GM12878 (cell line): ENCODE measurements around the gene SEMA3A. TPM values are rescaled to one million over a fixed set of nuclear protein-coding genes. Genes with fewer than 3 reads are reported as not detected.

Source experiments
- ATAC-seq: fragments of 200-7000 bp; cut with Tn5 transposase; 3 replicates; pipeline ENCODE4 v1.9.1; 2020; ENCODE audit warnings: mild to moderate bottlenecking, moderate library complexity
- BruUV-seq: library from RNA; stranded (reverse); fragments of 400-500 nt; replicated peaks from 2 replicates; lab custom pipeline; 2021; lab: Mats Ljungman, UMichigan
- CTCF ChIA-PET: fragments of 300-600 bp; sonication (Branson Sonifier 250); formaldehyde crosslinking; extraction: SDS; loops from one replicate; lab custom pipeline; 2021; ENCODE audit warnings: inconsistent platforms; lab: Yijun Ruan, JAX
- POLR2A ChIA-PET: fragments of 350-600 bp; formaldehyde crosslinking; extraction: SDS; loops from one replicate; lab custom pipeline; 2021; ENCODE audit warnings: inconsistent platforms; lab: Charles Lee
- RAD21 ChIA-PET: fragments of 300-600 bp; sonication (Branson Sonifier 250); formaldehyde crosslinking; loops from one replicate; lab custom pipeline; 2023; ENCODE audit warnings: antibody characterized with exemption; ENCODE audit not compliant: unreplicated experiment; lab: Charles Lee
- SMC1A ChIA-PET: fragments of 300-600 bp; sonication (Branson Sonifier 250); formaldehyde crosslinking; loops from one replicate; lab custom pipeline; 2023; ENCODE audit not compliant: unreplicated experiment, uncharacterized antibody; lab: Charles Lee
- DNase-seq: peaks from one replicate; pipeline ENCODE4 v3.0.0-alpha.2; 2011; ENCODE audit warnings: low read depth, low spot score
- FAIRE-seq: peaks from 3 replicates; lab custom pipeline; 2011; peaks lifted over from hg19 to GRCh38; lab: Jason Lieb, UNC
- H2AFZ ChIP-seq: 2 replicates; pipeline ENCODE4 v1.6.0; 2011; ENCODE audit warnings: low read depth, low read length, control low read depth; ENCODE audit not compliant: control insufficient read depth
- H3K27ac ChIP-seq: 2 replicates; pipeline ENCODE4 v1.5.1; 2011; ENCODE audit warnings: control low read depth; ENCODE audit not compliant: control insufficient read depth, insufficient read depth
- H3K27me3 ChIP-seq, 2 experiments: replicated peaks in 1 of 2; 2 replicates each; pipeline versions ENCODE4 v1.6.0 to v1.6.1; 2011; ENCODE audit warnings: low read length in 1 of 2; ENCODE audit not compliant: control insufficient read depth in 2 of 2, insufficient read depth in 2 of 2
- H3K36me3 ChIP-seq, 2 experiments: 2 replicates each; pipeline ENCODE4 v1.5.1; 2011; ENCODE audit warnings: low read length in 1 of 2; ENCODE audit not compliant: control insufficient read depth in 2 of 2, insufficient read depth in 2 of 2
- H3K4me1 ChIP-seq: 2 replicates; pipeline ENCODE4 v1.6.1; 2011; ENCODE audit warnings: mild to moderate bottlenecking, low read length, moderate library complexity, mixed read lengths; ENCODE audit not compliant: control insufficient read depth, insufficient read depth
- H3K4me2 ChIP-seq: 2 replicates; pipeline ENCODE4 v1.6.0; 2011; ENCODE audit warnings: control low read depth; ENCODE audit not compliant: control insufficient read depth, insufficient read depth
- H3K4me3 ChIP-seq: fragments of 200-600 bp; sonication (generic); 2 replicates; pipeline ENCODE4 v1.5.1; 2016
- H3K79me2 ChIP-seq: 2 replicates; pipeline ENCODE4 v1.6.0; 2011; ENCODE audit warnings: low read length; ENCODE audit not compliant: control insufficient read depth, insufficient read depth
- H3K9ac ChIP-seq: 2 replicates; pipeline ENCODE4 v1.8.0; 2011; ENCODE audit warnings: low read length, control low read depth, mixed read lengths; ENCODE audit not compliant: control insufficient read depth, insufficient read depth
- H3K9me3 ChIP-seq: replicated peaks from 3 replicates; pipeline ENCODE4 v1.5.1; 2011; ENCODE audit warnings: mild to moderate bottlenecking, low read length; ENCODE audit not compliant: control insufficient read depth, insufficient read depth
- H4K20me1 ChIP-seq: 2 replicates; pipeline ENCODE4 v1.6.0; 2011; ENCODE audit not compliant: control insufficient read depth, insufficient read depth
- CHD2 ChIP-seq: IDR thresholded peaks from 2 replicates; pipeline ENCODE4 v1.6.1; 2011; ENCODE audit warnings: low read depth, low read length, improper control_type of control experiment, borderline replicate concordance
- CREM ChIP-seq: IDR thresholded peaks from 2 replicates; pipeline ENCODE4 v1.6.1; 2014; ENCODE audit warnings: antibody characterized with exemption, low read depth
- KDM1A ChIP-seq: fragments of 200-600 bp; sonication (generic); IDR thresholded peaks from 2 replicates; pipeline ENCODE4 v1.6.1; 2016; ENCODE audit warnings: borderline replicate concordance
- NFYA ChIP-seq: IDR thresholded peaks from 2 replicates; pipeline ENCODE4 v1.6.1; 2011; ENCODE audit warnings: low read depth, mild to moderate bottlenecking, low read length, improper control_type of control experiment, borderline replicate concordance
- NKRF ChIP-seq: fragments of 450-650 bp; conservative IDR thresholded peaks from 2 replicates; pipeline ENCODE4 v1.6.1; 2017; ENCODE audit warnings: mild to moderate bottlenecking, moderate library complexity
- RAD51 ChIP-seq: fragments of 450-650 bp; IDR thresholded peaks from 2 replicates; pipeline ENCODE4 v1.6.1; 2016; ENCODE audit warnings: moderate library complexity, mild to moderate bottlenecking, inconsistent platforms
- RB1 ChIP-seq: fragments of 450-650 bp; formaldehyde crosslinking; IDR thresholded peaks from 2 replicates; pipeline ENCODE4 v1.6.1; 2017; ENCODE audit warnings: mild to moderate bottlenecking, borderline replicate concordance
- SREBF1 ChIP-seq: IDR thresholded peaks from 2 replicates; pipeline ENCODE4 v1.6.1; 2012; ENCODE audit warnings: mild to moderate bottlenecking, low read length
- SUPT20H ChIP-seq: IDR thresholded peaks from 2 replicates; pipeline ENCODE4 v1.6.1; 2011; ENCODE audit warnings: low read depth, mild to moderate bottlenecking, low read length, moderate library complexity, borderline replicate concordance; ENCODE audit not compliant: control insufficient read depth
- TAF1 ChIP-seq: IDR thresholded peaks from 2 replicates; pipeline ENCODE4 v1.6.1; 2011; ENCODE audit warnings: mild to moderate bottlenecking, low read depth, low read length, borderline replicate concordance
- USF2 ChIP-seq: IDR thresholded peaks from 2 replicates; pipeline ENCODE4 v1.6.1; 2011; ENCODE audit warnings: low read depth, low read length, improper control_type of control experiment, borderline replicate concordance
- ZBED1 ChIP-seq: IDR thresholded peaks from 2 replicates; pipeline ENCODE4 v1.6.1; 2016; ENCODE audit warnings: borderline replicate concordance
- ZBTB33 ChIP-seq: fragments of 450-650 bp; IDR thresholded peaks from 2 replicates; pipeline ENCODE4 v1.6.1; 2017; ENCODE audit warnings: mild to moderate bottlenecking
- ZNF207 ChIP-seq: fragments of 450-650 bp; IDR thresholded peaks from 2 replicates; pipeline ENCODE4 v1.6.1; 2014; ENCODE audit warnings: antibody characterized with exemption, mild to moderate bottlenecking, borderline replicate concordance
- ZNF217 ChIP-seq: fragments of 450-650 bp; IDR thresholded peaks from 2 replicates; pipeline ENCODE4 v1.6.1; 2017; ENCODE audit warnings: antibody characterized with exemption, mild to moderate bottlenecking
- ZNF384 ChIP-seq: IDR thresholded peaks from 2 replicates; pipeline ENCODE4 v1.6.1; 2012; ENCODE audit warnings: low read depth, mild to moderate bottlenecking, low read length, improper control_type of control experiment, borderline replicate concordance
- ZNF622 ChIP-seq: fragments of 450-650 bp; IDR thresholded peaks from 2 replicates; pipeline ENCODE4 v1.6.1; 2017; ENCODE audit warnings: mild to moderate bottlenecking, inconsistent platforms
- ZSCAN29 ChIP-seq: fragments of 450-650 bp; IDR thresholded peaks from 2 replicates; pipeline ENCODE4 v1.6.1; 2017; ENCODE audit warnings: mild to moderate bottlenecking, moderate library complexity
- WGBS: methylation state at CpG from one replicate; pipeline ENCODE4 v1.1.6; 2016; ENCODE audit warnings: low lambda C conversion rate; ENCODE audit not compliant: insufficient replicate concordance, insufficient coverage; ENCODE audit errors: missing lambda C conversion rate; 5-methylcytosine and 5-hydroxymethylcytosine counted together
- in situ Hi-C: fragments of 300-500 bp; cut with MboI; formaldehyde crosslinking; loops from 9 replicates; pipeline ENCODE4 v1.14.3; 2018; ENCODE audit warnings: mixed read lengths
- intact Hi-C: fragments of 100-400 bp; cut with micrococcal nuclease; formaldehyde crosslinking; loops from one replicate; pipeline ENCODE4 v1.14.2; 2022; ENCODE audit not compliant: unreplicated experiment
- polyA plus RNA-seq, 11 experiments: library from polyadenylated mRNA; depleted of rRNA in 4 of 11; unstranded in 6 of 11; stranded (reverse) in 5 of 11; fragments of >200 nt; fragmentation: Nextera tagmentation in 4 of 11; fragmentation: Illumina TruSeq in 1 of 11; extraction: Ambion mirVana in 4 of 11; extraction: Trizol in 1 of 11; gene quantifications; 1 replicate in 1 of 11; 2 replicates in 10 of 11; pipeline versions ENCODE4 v1.2.1 to v1.2.3, GENCODE V29; 2011 to 2016; ENCODE audit warnings: inconsistent platforms in 2 of 11, missing spikeins in 2 of 11, low read depth in 1 of 11
- total RNA-seq, 4 experiments: library from RNA; depleted of rRNA in 3 of 4; stranded (reverse); fragments of >200 nt in 3 of 4; fragmentation: Illumina TruSeq in 1 of 4; extraction: Trizol in 1 of 4; gene quantifications; 2 replicates each; pipeline versions ENCODE4 v1.2.1 to v1.2.3, GENCODE V29; 2013 to 2021

Gene SEMA3A
- total and polyA plus RNA-seq, 10 of the 15 experiments (the other 5 are each of a cell fraction or from before 2014, with no cell fraction given) = 0.01 to 3.3 (median 0.24) TPM

- ChIA-PET RAD21 (no interaction called here), SMC1A (no interaction called here), POLR2A (no interaction called here), CTCF (no interaction called here)
- ATAC-seq = no peak
- Histone ChIP-seq H3K27me3 (no peaks in the 10 kb centered on the region), H3K27ac (no peak overlapping the region), H3K79me2 (no peaks in the 10 kb centered on the region), H2AFZ (no peak overlapping the region), H3K9ac (no peak overlapping the region), H3K4me1 (no peaks in the 10 kb centered on the region), H3K36me3 (no peaks in the 10 kb centered on the region), H4K20me1 (no peaks in the 10 kb centered on the region), H3K9me3 (no peaks in the 10 kb centered on the region), H3K4me2 (no peak overlapping the region), H3K4me3 (no peak overlapping the region)
- WGBS = 50% methylated on average over 2 of the region's 2 CpGs
- no TSS peak for BruUV-seq
- in situ Hi-C loops = no loop called here
- TF ChIP-seq ZBED1 (no peak), KDM1A (no peak), USF2 (no peak), RB1 (no peak), ZBTB33 (no peak), TAF1 (no peak), CREM (no peak), NKRF (no peak), SREBF1 (no peak), ZSCAN29 (no peak), CHD2 (no peak), ZNF622 (no peak), SUPT20H (no peak), ZNF207 (no peak), ZNF384 (no peak), RAD51 (no peak), ZNF217 (no peak), NFYA (no peak)
- TF ChIP-seq, all 136 proteins: peak for 0
- intact Hi-C loops = no loop called here
- DNase-seq = no peak
- FAIRE-seq = no peak
These were observed 32.2 kb upstream of the SEMA3A start for GRCh38 chr7:84226759-84227158.
